Lower leg skin (tissue), 3 donors: ENCODE measurements around the gene HMG20A.

ENCODE experiments used
- CTCF ChIP-seq, 3 donors: fragments of 450-650 bp; IDR thresholded peaks; one replicate each; pipeline ENCODE4 v1.5.1; 2016; ENCODE audit warnings: antibody characterized with exemption in 3 of 3, mild to moderate bottlenecking in 3 of 3, moderate library complexity in 2 of 3
- POLR2A ChIP-seq, 2 donors: fragments of 450-650 bp; IDR thresholded peaks; one replicate each; pipeline ENCODE4 v1.6.1; 2016 to 2017; ENCODE audit warnings: antibody characterized with exemption in 2 of 2, mild to moderate bottlenecking in 1 of 2, moderate library complexity in 1 of 2

- TF ChIP-seq CTCF (IDR thresholded peaks at IDR 0.05) (no peak), POLR2A (IDR thresholded peaks at IDR 0.05) (no peak)
Observed at GRCh38 chr15:77505556-77505955, 84.9 kb downstream of the HMG20A start.
